GM12878 (cell line): ENCODE data around the gene CLPX.

Experiments
- EP300 ChIP-seq, 2 experiments: fragments of 150-350 bp in 1 of 2; IDR thresholded peaks; 2 replicates each; pipeline ENCODE4 v1.6.1; 2011 to 2012; ENCODE audit warnings: low read depth in 2 of 2, low read length in 2 of 2, borderline replicate concordance in 1 of 2, improper control_type of control experiment in 1 of 2, inconsistent platforms in 1 of 2; ENCODE audit not compliant: control insufficient read depth in 1 of 2
- POLR2A ChIP-seq: IDR thresholded peaks from 2 replicates; pipeline ENCODE4 v1.6.1; 2011; ENCODE audit warnings: low read depth, mild to moderate bottlenecking, low read length
- TF ChIP-seq, protein P1 (sequence below): IDR thresholded peaks from 2 replicates; pipeline ENCODE4 v1.6.1; 2012; ENCODE audit warnings: low read depth, low read length, improper control_type of control experiment
- TF ChIP-seq, protein P2 (sequence below), 3 experiments: IDR thresholded peaks in 2 of 3; conservative IDR thresholded peaks in 1 of 3; 2 replicates each; pipeline ENCODE4 v1.5.1; 2011; ENCODE audit warnings: low read depth in 3 of 3, low read length in 3 of 3, mild to moderate bottlenecking in 3 of 3, control low read depth in 2 of 3, moderate library complexity in 2 of 3, inconsistent platforms in 1 of 3, mixed read lengths in 1 of 3; ENCODE audit not compliant: control insufficient read depth in 2 of 3, insufficient read depth in 1 of 3; ENCODE audit errors: extremely low read depth in 1 of 3

GRCh38 chr15:65211482-65211982 is 26.4 kb upstream of the CLPX start:
- TF ChIP-seq, protein P1, sequence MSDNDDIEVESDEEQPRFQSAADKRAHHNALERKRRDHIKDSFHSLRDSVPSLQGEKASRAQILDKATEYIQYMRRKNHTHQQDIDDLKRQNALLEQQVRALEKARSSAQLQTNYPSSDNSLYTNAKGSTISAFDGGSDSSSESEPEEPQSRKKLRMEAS = no peak
- TF ChIP-seq, protein P2, sequence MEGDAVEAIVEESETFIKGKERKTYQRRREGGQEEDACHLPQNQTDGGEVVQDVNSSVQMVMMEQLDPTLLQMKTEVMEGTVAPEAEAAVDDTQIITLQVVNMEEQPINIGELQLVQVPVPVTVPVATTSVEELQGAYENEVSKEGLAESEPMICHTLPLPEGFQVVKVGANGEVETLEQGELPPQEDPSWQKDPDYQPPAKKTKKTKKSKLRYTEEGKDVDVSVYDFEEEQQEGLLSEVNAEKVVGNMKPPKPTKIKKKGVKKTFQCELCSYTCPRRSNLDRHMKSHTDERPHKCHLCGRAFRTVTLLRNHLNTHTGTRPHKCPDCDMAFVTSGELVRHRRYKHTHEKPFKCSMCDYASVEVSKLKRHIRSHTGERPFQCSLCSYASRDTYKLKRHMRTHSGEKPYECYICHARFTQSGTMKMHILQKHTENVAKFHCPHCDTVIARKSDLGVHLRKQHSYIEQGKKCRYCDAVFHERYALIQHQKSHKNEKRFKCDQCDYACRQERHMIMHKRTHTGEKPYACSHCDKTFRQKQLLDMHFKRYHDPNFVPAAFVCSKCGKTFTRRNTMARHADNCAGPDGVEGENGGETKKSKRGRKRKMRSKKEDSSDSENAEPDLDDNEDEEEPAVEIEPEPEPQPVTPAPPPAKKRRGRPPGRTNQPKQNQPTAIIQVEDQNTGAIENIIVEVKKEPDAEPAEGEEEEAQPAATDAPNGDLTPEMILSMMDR (IDR thresholded peaks at IDR 0.05 in 2 of 3, conservative IDR thresholded peaks at IDR 0.05 in 1 of 3; ENCODE audit: control insufficient read depth in 2 of 3, extremely low read depth in 1 of 3, insufficient read depth in 1 of 3, low read depth in 3 of 3, low read length in 3 of 3) = no peak
- TF ChIP-seq POLR2A (no peak), EP300 (IDR thresholded peaks at IDR 0.05; ENCODE audit: borderline replicate concordance in 1 of 2, control insufficient read depth in 1 of 2, low read depth in 2 of 2, low read length in 2 of 2) (no peak)
